Muscle layer of duodenum (tissue), 2 donors: ENCODE results near the gene ZNF541.

Experiments
- H3K27ac ChIP-seq: one replicate; pipeline ENCODE4 v1.7.0; 2013; ENCODE audit warnings: mild to moderate bottlenecking, low read length
- H3K27me3 ChIP-seq: one replicate; pipeline ENCODE4 v1.7.0; 2013; ENCODE audit warnings: low read depth, mild to moderate bottlenecking, control low read depth, low read length
- H3K36me3 ChIP-seq, 2 donors: one replicate each; pipeline ENCODE4 v1.7.0; 2013; ENCODE audit warnings: low read length in 2 of 2, control low read depth in 1 of 2, mild to moderate bottlenecking in 1 of 2; ENCODE audit not compliant: insufficient read depth in 2 of 2, control insufficient read depth in 1 of 2
- H3K4me1 ChIP-seq, 2 donors: one replicate each; pipeline ENCODE4 v1.7.0; 2013; ENCODE audit warnings: low read length in 2 of 2, mild to moderate bottlenecking in 2 of 2, control low read depth in 1 of 2, moderate library complexity in 1 of 2; ENCODE audit not compliant: insufficient read depth in 2 of 2, control insufficient read depth in 1 of 2
- H3K4me3 ChIP-seq, 2 donors: one replicate each; pipeline ENCODE4 v1.7.0; 2013; ENCODE audit warnings: low read length in 2 of 2, low read depth in 1 of 2, mild to moderate bottlenecking in 1 of 2
- H3K9me3 ChIP-seq, 2 donors: one replicate each; pipeline ENCODE4 v1.7.0; 2013; ENCODE audit warnings: low read length in 2 of 2, control low read depth in 1 of 2, mild to moderate bottlenecking in 1 of 2; ENCODE audit not compliant: control insufficient read depth in 1 of 2
- donor health status: healthy.

ZNF541 gene

GRCh38 chr19:47573071-47574026 lies at the start of gene ZNF541:
TSS of gene ZNF541 (minus strand) at chr19:47573148. CDS start at chr19:47555856, 17,292 bp downstream.
- Histone ChIP-seq H3K27me3 (no peaks in the 10 kb centered on the region), H3K27ac (no peak within 1 kb of the TSS), H3K4me1 (peaks cover 0 to 7% of the 10 kb centered on the region in 2 donors), H3K9me3 (no peaks in the 10 kb centered on the region), H3K4me3 (peak within 1 kb of the TSS in 1 of 2 donors; percentile 50), H3K36me3 (no peaks in the 10 kb centered on the region)

DNA sequence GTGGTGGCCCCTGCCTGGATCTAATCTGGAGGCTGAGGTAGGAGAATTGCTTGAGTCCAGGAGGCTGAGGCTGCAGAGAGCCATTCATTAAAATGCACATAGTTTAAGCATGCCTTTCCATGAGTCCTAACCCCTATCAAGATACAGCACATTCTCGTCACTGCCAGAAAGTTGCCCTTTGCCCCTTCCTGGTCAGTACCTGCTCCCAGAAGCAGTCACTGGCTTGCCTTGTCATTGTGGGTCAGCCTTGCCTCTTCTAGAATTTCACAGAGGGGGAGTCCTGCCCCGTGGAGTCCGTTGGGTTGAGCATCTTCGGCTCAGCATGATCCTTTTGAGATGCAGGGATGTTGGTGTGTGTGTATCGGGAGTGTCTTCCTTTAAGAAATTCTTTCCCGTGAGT lies 46.8 kb upstream of the ZNF541 start:
- Histone ChIP-seq H3K27me3 (no peaks in the 10 kb centered on the region), H3K27ac (no peak overlapping the region), H3K36me3 (peaks cover 0 to 5% of the 10 kb centered on the region in 2 donors), H3K4me1 (peaks cover 5 to 44% of the 10 kb centered on the region in 2 donors), H3K4me3 (no peak overlapping the region), H3K9me3 (no peaks in the 10 kb centered on the region)

DNA sequence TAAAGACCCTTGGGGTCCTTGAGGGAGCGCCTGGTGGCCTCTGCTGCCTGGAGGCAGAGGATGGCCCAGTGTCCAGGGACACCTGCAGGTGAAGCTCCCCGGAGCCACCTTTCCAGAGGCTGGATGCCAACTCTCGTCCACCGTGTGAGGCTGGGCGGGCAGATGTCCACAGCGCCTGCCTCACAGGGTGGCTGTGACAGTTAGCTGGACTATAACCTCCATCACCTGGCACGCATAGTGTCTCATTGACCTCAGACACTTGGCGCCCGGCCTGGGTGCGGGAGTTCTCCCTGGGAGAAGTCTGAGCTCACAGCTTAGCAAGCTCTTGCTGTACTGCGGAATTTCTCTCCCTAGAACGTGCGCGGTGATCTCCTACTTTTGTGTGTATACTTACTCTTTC lies 45.8 kb upstream of the ZNF541 start:
- no peak overlapping the region for H3K4me3 ChIP-seq
- H3K36me3 ChIP-seq: peaks cover 0 to 5% of the 10 kb centered on the region in 2 donors
- H3K27ac ChIP-seq: no peak overlapping the region
- H3K27me3 ChIP-seq: no peaks in the 10 kb centered on the region
- H3K9me3 ChIP-seq: no peaks in the 10 kb centered on the region
- H3K4me1 ChIP-seq: peaks cover 5 to 39% of the 10 kb centered on the region in 2 donors

DNA sequence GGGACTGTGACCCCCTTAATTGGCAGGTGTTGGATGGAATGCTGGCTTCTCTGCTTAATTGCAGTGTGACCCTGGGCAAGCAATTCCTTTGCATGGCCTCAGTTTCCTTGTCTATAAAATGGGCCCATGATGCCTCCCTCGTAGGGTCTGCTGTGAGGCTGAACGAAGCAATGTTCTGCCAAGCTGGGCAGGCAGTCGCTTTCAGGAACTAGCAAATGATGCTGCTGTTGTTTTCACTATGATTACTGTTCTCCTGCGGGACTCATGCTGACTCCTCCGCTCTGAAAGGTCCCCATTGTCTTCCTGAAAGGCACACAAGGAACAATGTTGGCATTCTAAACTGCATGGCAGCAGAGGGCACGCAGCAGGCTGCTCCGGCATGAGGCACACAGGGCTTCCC lies 42.8 kb upstream of the ZNF541 start:
- Histone ChIP-seq H3K4me3 (no peak overlapping the region), H3K27me3 (no peaks in the 10 kb centered on the region), H3K9me3 (no peaks in the 10 kb centered on the region), H3K36me3 (peaks cover 0 to 5% of the 10 kb centered on the region in 2 donors), H3K27ac (no peak overlapping the region), H3K4me1 (peaks cover 5 to 53% of the 10 kb centered on the region in 2 donors)

DNA sequence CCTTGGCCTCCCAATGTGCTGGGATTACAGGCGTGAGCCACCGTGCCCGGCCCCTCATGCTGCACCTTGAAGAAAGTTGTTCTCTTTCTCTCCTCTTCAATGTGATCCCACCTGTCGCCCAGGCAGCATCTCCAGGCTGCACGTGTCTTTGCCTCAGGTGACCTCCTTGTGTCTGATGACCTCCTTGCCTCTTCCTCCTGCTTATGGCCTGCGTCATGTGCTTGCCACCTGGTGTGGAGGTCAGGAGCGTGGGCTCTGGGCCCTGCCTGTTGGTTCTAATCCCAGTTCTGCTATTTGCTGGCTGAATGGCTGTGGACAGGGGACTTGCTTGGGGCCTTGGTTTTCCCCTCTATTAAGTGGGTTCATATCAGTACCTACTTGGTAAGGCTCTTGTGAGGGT lies 42.3 kb upstream of the ZNF541 start:
- Histone ChIP-seq H3K27me3 (no peaks in the 10 kb centered on the region), H3K36me3 (peaks cover 0 to 5% of the 10 kb centered on the region in 2 donors), H3K4me3 (no peak overlapping the region), H3K4me1 (peaks cover 5 to 54% of the 10 kb centered on the region in 2 donors), H3K27ac (no peak overlapping the region), H3K9me3 (no peaks in the 10 kb centered on the region)

DNA sequence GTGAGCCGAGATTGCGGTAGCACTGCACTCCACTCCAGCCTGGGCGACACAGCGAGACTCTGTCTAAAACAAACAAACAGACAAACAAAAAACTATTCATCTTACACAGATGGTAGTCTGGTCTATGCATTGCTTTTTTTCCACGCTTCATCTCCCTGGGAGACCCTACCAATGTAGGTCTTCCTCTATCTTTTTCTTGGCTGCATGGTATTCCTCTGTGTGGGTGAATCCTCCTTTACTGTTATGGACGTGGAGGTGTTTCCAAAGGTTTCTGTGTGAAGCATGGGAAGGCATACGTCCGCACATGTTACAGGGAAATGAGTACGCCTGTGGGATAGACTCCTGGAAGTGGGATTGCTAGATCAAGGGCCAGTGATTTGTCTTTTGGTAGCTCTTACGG lies 41.6 kb upstream of the ZNF541 start:
- no peak overlapping the region for H3K4me3 ChIP-seq
- no peaks in the 10 kb centered on the region for H3K9me3 ChIP-seq
- peaks cover 0 to 5% of the 10 kb centered on the region in 2 donors for H3K36me3 ChIP-seq
- no peak overlapping the region for H3K27ac ChIP-seq
- no peaks in the 10 kb centered on the region for H3K27me3 ChIP-seq
- peaks cover 5 to 54% of the 10 kb centered on the region in 2 donors for H3K4me1 ChIP-seq

DNA sequence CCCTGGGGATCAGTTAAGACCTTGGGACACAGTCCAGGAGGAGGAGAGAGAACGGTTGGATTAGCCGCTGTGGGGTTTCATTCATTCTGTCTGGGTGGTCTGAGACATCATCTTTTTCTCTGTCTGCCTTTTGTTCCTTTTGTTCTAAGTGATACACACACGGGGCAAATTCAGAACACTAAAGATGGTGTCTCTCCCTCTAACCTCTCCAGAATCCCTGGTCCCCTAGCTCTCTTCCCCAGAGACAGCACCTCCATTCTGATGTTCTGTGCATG lies 41.0 kb upstream of the ZNF541 start:
- Histone ChIP-seq H3K27me3 (no peaks in the 10 kb centered on the region), H3K36me3 (peaks cover 0 to 5% of the 10 kb centered on the region in 2 donors), H3K4me3 (no peak overlapping the region), H3K27ac (peak overlapping the region; percentile 24), H3K9me3 (no peaks in the 10 kb centered on the region), H3K4me1 (peaks cover 5 to 49% of the 10 kb centered on the region in 2 donors)

- Histone ChIP-seq H3K27me3 (no peaks in the 10 kb centered on the region), H3K9me3 (no peaks in the 10 kb centered on the region), H3K27ac (peak overlapping the region; percentile 24), H3K4me3 (no peak overlapping the region), H3K36me3 (peaks cover 0 to 5% of the 10 kb centered on the region in 2 donors), H3K4me1 (peaks cover 2 to 44% of the 10 kb centered on the region in 2 donors)
Measured at GRCh38 chr19:47613165-47614020, 40.4 kb upstream of the ZNF541 start.

DNA sequence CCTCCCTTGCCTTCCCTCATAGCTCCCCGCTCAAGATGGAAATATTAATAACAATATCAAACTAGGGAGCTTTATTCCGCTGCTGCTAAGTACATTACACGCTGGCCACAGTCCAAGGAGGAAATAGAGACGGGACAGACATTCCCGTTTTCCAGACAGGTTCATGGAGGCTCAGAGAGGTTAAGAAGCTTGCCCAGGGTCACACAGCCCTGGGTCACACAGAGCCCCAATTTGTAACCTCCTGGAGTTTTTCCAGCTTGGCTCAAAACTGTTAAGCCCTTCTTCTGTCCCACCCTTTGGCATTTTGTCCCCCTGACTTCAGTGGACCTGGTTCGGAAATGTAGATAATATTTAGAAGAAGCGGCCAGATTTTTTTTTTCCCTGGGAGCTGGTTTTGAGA lies 38.0 kb upstream of the ZNF541 start:
- peak overlapping the region; percentile 54 to 79 for H3K4me3 ChIP-seq
- H3K27ac ChIP-seq: peak overlapping the region; percentile 53
- H3K9me3 ChIP-seq: no peaks in the 10 kb centered on the region
- H3K4me1 ChIP-seq: peaks cover 0 to 39% of the 10 kb centered on the region in 2 donors
- H3K36me3 ChIP-seq: peaks cover 0 to 5% of the 10 kb centered on the region in 2 donors
- no peaks in the 10 kb centered on the region for H3K27me3 ChIP-seq

- Histone ChIP-seq H3K27ac (peak overlapping the region; percentile 53), H3K27me3 (no peaks in the 10 kb centered on the region), H3K4me3 (peak overlapping the region; percentile 54 to 79), H3K9me3 (no peaks in the 10 kb centered on the region), H3K4me1 (peaks cover 0 to 32% of the 10 kb centered on the region in 2 donors), H3K36me3 (peaks cover 0 to under 1% of the 10 kb centered on the region in 2 donors)
Measured at GRCh38 chr19:47609906-47610894, 37.3 kb upstream of the ZNF541 start.
